Activated T-helper 2 cell treated with anti-CD3 and anti-CD28 coated beads, Interferon-gamma antibody, Interleukin-2, Interleukin-4, amounts not matched to agents 10 μg/mL and 5 μg/mL and 100 μg/mL, durations not matched to agents 14 hours and 24 hours and 36 hours (primary cell): ENCODE measurements around the gene FPR3. TPM values are rescaled to one million over a fixed set of nuclear protein-coding genes. Genes with fewer than 3 reads are reported as not detected.

ENCODE experiments used
- total RNA-seq: library from RNA; stranded (reverse); gene quantifications from 2 replicates; pipeline ENCODE4 v1.2.3, GENCODE V29; 2022

The FPR3 gene
- total RNA-seq, 1 donor from 2014 or later = not detected

Other genes starting within 250 kb of the FPR3 start
- gene ZNF175, start 223.9 kb upstream of the FPR3 start, total RNA-seq = 11.0 and 13.4 TPM in 2 replicates
- gene SIGLEC5, start 164.8 kb upstream of the FPR3 start, total RNA-seq = not detected in 2 replicates
- 0.34 TPM in 1 of 2 replicates, not detected in the other for gene SIGLEC14, start 148.3 kb upstream of the FPR3 start, total RNA-seq
- gene SPACA6, start 101.8 kb upstream of the FPR3 start, total RNA-seq = 6.7 and 10.9 TPM in 2 replicates
- not detected in 2 replicates for gene HAS1, start 71.2 kb upstream of the FPR3 start, total RNA-seq
- gene FPR1, start 43.3 kb upstream of the FPR3 start, total RNA-seq = not detected in 2 replicates
- gene FPR2, start 34.0 kb upstream of the FPR3 start, total RNA-seq = not detected in 2 replicates
- gene ZNF577, start 92.8 kb downstream of the FPR3 start, total RNA-seq = 5.8 and 6.0 TPM in 2 replicates
- gene ZNF649, start 109.9 kb downstream of the FPR3 start, total RNA-seq = 11.8 and 12.1 TPM in 2 replicates
- gene ZNF613, start 132.3 kb downstream of the FPR3 start, total RNA-seq = 3.6 and 3.8 TPM in 2 replicates
- 9.1 and 9.2 TPM in 2 replicates for gene ZNF350, start 191.7 kb downstream of the FPR3 start, total RNA-seq
- 6.3 and 6.7 TPM in 2 replicates for gene ZNF615, start 213.1 kb downstream of the FPR3 start, total RNA-seq
- gene ZNF614, start 233.2 kb downstream of the FPR3 start, total RNA-seq = 9.2 and 9.6 TPM in 2 replicates